ENCODE measurements around the gene TTPAL.

DNA sequence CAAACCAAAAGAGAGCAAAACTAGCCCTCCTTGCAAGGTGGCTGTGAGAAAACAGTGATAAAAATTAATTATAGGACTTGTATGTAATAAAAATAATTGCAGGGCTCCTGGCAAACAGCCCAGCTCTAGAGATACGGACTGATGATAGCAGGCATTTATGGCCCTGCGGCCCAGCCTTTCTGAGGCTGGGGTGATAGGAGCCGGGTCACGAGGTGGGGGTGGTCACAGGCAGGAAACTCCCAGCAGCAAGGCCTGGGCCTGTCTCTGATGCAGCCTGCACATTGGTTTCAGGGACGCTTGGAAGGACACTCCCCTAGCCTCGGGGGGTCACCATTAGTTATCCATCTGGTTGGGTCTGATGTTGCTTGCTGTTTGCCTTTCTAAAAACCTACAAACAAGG lies 18.7 kb upstream of the TTPAL start:
- no peak for TF ChIP-seq POLR2A (IDR thresholded peaks at IDR 0.05)
- no peak for TF ChIP-seq CTCF (IDR thresholded peaks at IDR 0.05)

Data from testis (tissue), 2 donors.